ENCODE results near the gene SAMSN1. TPM values are rescaled to one million over a fixed set of nuclear protein-coding genes. Genes with fewer than 3 reads are reported as not detected.
A peak's percentile ranks its signal among the peaks of the same experiment; 100 is the strongest.

SAMSN1 gene
- total and polyA plus RNA-seq, 2 experiments from 2014 or later: 0.82 to 1.7 TPM

DNA sequence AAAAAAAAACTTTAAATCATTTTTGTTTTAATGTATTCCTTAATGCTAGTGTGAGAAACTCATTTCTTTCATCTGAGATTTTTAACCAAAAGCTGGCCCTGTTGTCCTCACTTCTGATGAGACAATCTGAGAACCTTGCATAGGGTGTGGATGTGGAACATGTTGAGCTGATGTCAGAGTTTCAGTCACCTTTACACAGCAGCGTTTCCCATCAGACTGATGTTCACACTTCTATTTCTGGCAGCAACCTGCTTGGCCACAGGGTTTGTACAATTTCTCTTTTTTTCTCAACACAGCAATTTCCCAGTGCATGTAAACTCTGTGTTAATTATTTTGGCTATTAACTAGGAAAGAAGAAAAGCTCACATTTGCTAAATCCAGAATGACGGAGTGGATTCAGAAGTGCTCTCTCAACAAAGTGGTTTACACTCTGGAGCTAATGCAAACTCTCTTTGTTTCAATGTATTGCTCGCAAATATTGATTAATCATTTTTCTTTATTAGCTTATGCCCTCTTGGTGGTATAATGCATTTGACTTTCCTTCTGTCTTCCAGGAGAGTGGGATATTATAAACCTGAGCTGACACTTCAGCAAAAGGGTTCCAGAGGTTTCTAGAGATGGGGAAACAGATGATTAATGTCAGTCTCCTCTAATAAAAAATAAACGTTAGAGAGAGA lies 92.6 kb downstream of the SAMSN1 start:
- Histone ChIP-seq H3K9me3 (ENCODE audit: low read depth) (no peaks in the 10 kb centered on the region), H3K27ac (peak overlapping the region; percentile 79), H2AFZ (no peak overlapping the region), H3K27me3 (no peaks in the 10 kb centered on the region), H3K79me2 (no peaks in the 10 kb centered on the region), H4K20me1 (ENCODE audit: insufficient read depth, poor library complexity, severe bottlenecking) (no peaks in the 10 kb centered on the region), H3K9me2 (replicated peaks; ENCODE audit: insufficient read depth) (no peaks in the 10 kb centered on the region), H3K4me3 (no peak overlapping the region), H3K36me3 (replicated peaks; ENCODE audit: insufficient read depth, low read depth) (no peaks in the 10 kb centered on the region), H3K4me1 (ENCODE audit: insufficient read depth) (peaks cover 18% of the 10 kb centered on the region), H3K4me2 (no peak overlapping the region)
- 62% methylated on average over 4 of the region's 4 CpGs for WGBS (ENCODE audit: low lambda C conversion rate, missing lambda C conversion rate)
- DNase-seq (ENCODE audit: low spot score): peak; percentile 6
- no peak for TF ChIP-seq EZH2phosphoT487 (IDR thresholded peaks at IDR 0.05; ENCODE audit: low read depth, severe bottlenecking, unreplicated experiment)
- TF ChIP-seq EZH2 (IDR thresholded peaks at IDR 0.05; ENCODE audit: borderline replicate concordance): no peak
- TF ChIP-seq, protein P1, sequence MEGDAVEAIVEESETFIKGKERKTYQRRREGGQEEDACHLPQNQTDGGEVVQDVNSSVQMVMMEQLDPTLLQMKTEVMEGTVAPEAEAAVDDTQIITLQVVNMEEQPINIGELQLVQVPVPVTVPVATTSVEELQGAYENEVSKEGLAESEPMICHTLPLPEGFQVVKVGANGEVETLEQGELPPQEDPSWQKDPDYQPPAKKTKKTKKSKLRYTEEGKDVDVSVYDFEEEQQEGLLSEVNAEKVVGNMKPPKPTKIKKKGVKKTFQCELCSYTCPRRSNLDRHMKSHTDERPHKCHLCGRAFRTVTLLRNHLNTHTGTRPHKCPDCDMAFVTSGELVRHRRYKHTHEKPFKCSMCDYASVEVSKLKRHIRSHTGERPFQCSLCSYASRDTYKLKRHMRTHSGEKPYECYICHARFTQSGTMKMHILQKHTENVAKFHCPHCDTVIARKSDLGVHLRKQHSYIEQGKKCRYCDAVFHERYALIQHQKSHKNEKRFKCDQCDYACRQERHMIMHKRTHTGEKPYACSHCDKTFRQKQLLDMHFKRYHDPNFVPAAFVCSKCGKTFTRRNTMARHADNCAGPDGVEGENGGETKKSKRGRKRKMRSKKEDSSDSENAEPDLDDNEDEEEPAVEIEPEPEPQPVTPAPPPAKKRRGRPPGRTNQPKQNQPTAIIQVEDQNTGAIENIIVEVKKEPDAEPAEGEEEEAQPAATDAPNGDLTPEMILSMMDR (IDR thresholded peaks at IDR 0.05; ENCODE audit: poor library complexity): no peak

DNA sequence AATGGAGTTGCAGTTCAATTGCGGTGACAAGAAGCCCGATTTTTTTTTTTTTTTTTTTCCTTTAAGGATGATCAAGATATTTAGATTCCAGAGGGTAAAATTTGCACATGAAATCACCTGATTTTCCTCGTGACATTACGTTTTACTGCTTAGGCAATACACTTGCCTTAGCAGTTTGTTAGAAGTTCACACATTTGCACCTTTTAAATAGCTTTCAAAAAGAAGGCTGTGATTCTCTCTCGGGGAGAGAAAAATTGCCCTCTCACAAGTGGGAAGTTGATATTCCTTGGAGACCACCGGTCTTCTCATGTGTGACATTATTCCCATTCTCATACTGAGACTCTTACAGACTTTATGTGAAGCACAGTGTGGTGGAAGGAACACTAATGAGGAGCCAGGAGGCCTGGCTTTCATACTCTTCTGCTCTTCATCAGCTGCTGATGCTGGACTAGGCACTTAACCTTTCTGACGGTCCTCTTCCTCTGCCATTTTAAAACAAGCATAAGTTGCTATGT lies 93.3 kb downstream of the SAMSN1 start:
- no peak for DNase-seq (ENCODE audit: low spot score)
- H3K4me2 ChIP-seq: no peak overlapping the region
- TF ChIP-seq, protein P1 (IDR thresholded peaks at IDR 0.05; ENCODE audit: poor library complexity): no peak
- no peak for TF ChIP-seq EZH2 (IDR thresholded peaks at IDR 0.05; ENCODE audit: borderline replicate concordance)
- no peak for TF ChIP-seq EZH2phosphoT487 (IDR thresholded peaks at IDR 0.05; ENCODE audit: low read depth, severe bottlenecking, unreplicated experiment)
- peaks cover 16% of the 10 kb centered on the region for H3K4me1 ChIP-seq (ENCODE audit: insufficient read depth)
- 82% methylated on average over 7 of the region's 7 CpGs for WGBS (ENCODE audit: low lambda C conversion rate, missing lambda C conversion rate)
- H3K27me3 ChIP-seq: no peaks in the 10 kb centered on the region
- no peaks in the 10 kb centered on the region for H4K20me1 ChIP-seq (ENCODE audit: insufficient read depth, poor library complexity, severe bottlenecking)
- no peak overlapping the region for H3K4me3 ChIP-seq
- no peaks in the 10 kb centered on the region for H3K36me3 ChIP-seq (replicated peaks; ENCODE audit: insufficient read depth, low read depth)
- H3K27ac ChIP-seq: peak overlapping the region; percentile 79
- H3K9me3 ChIP-seq (ENCODE audit: low read depth): no peaks in the 10 kb centered on the region
- no peak overlapping the region for H2AFZ ChIP-seq
- H3K9me2 ChIP-seq (replicated peaks; ENCODE audit: insufficient read depth): no peaks in the 10 kb centered on the region
- no peaks in the 10 kb centered on the region for H3K79me2 ChIP-seq

DNA sequence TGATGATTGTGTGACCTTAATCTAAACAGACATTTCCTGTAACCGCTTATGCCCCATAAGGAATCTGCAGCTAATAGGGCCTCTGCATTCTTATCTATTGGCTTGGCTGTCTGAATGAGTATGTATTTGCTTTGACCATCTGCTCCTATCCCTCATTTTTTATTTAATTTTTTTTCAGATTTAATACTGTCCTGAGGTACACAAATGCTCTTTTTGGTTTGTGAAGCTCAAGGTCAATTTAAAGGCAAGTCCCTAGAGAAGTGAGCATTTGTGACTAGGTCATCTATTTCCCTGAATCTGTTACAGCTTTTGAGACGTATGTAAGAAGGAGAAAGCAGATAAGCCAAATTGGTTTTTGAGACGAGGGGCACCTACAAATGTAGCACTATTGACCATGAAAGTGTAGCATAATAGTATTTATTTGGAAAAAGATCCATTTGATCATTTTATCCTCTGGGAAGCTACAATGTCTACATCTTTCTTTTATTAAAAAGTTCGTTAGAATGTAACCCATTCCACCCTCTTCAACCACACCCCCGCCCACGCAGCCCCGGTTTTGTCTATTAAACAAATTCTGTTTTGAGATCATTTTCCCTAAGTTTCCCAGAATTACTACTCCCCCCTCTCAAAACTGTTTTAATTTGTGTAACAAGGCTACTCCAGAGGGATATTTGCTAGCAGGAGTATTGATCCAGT lies 93.9 kb downstream of the SAMSN1 start:
- H4K20me1 ChIP-seq (ENCODE audit: insufficient read depth, poor library complexity, severe bottlenecking): no peaks in the 10 kb centered on the region
- no peaks in the 10 kb centered on the region for H3K27me3 ChIP-seq
- TF ChIP-seq EZH2 (IDR thresholded peaks at IDR 0.05; ENCODE audit: borderline replicate concordance): no peak
- TF ChIP-seq, protein P1 (IDR thresholded peaks at IDR 0.05; ENCODE audit: poor library complexity): no peak
- TF ChIP-seq EZH2phosphoT487 (IDR thresholded peaks at IDR 0.05; ENCODE audit: low read depth, severe bottlenecking, unreplicated experiment): no peak
- 66% methylated on average over 7 of the region's 7 CpGs for WGBS (ENCODE audit: low lambda C conversion rate, missing lambda C conversion rate)
- H3K4me1 ChIP-seq (ENCODE audit: insufficient read depth): peaks cover 14% of the 10 kb centered on the region
- no peak overlapping the region for H3K27ac ChIP-seq
- no peaks in the 10 kb centered on the region for H3K9me2 ChIP-seq (replicated peaks; ENCODE audit: insufficient read depth)
- H3K4me3 ChIP-seq: no peak overlapping the region
- H2AFZ ChIP-seq: no peak overlapping the region
- H3K79me2 ChIP-seq: no peaks in the 10 kb centered on the region
- H3K4me2 ChIP-seq: no peak overlapping the region
- H3K36me3 ChIP-seq (replicated peaks; ENCODE audit: insufficient read depth, low read depth): no peaks in the 10 kb centered on the region
- no peaks in the 10 kb centered on the region for H3K9me3 ChIP-seq (ENCODE audit: low read depth)
- no peak for DNase-seq (ENCODE audit: low spot score)
